NCI-H128 (cell line): ENCODE results near the gene IMMP2L.

Experiments
- DNase-seq: peaks from one replicate; lab custom pipeline; 2025; ENCODE audit not compliant: unreplicated experiment; lab: John Stamatoyannopoulos, UW

Gene IMMP2L

GRCh38 chr7:111229181-111229740 is 333.0 kb downstream of the IMMP2L start:
- DNase-seq = no peak

GRCh38 chr7:111228437-111228836 is 333.9 kb downstream of the IMMP2L start:
- DNase-seq = no peak

- no peak for DNase-seq
Measured at GRCh38 chr7:111226800-111227199, 335.5 kb downstream of the IMMP2L start.

GRCh38 chr7:111224354-111225231 is 337.7 kb downstream of the IMMP2L start:
- DNase-seq = no peak

- DNase-seq = no peak
Measured at GRCh38 chr7:111223802-111224253, 338.5 kb downstream of the IMMP2L start.

- no peak for DNase-seq
Measured at GRCh38 chr7:111215550-111215949, 346.7 kb downstream of the IMMP2L start.

GRCh38 chr7:111212857-111213523 is 349.3 kb downstream of the IMMP2L start:
- DNase-seq = no peak

GRCh38 chr7:111210996-111211395 is 351.3 kb downstream of the IMMP2L start:
- no peak for DNase-seq

- DNase-seq = no peak
Measured at GRCh38 chr7:111210043-111210442, 352.2 kb downstream of the IMMP2L start.

GRCh38 chr7:111205251-111205650 is 357.0 kb downstream of the IMMP2L start:
- no peak for DNase-seq

- no peak for DNase-seq
Measured at GRCh38 chr7:111202321-111202720, 360.0 kb downstream of the IMMP2L start.

GRCh38 chr7:111199643-111200042 is 362.6 kb downstream of the IMMP2L start:
- no peak for DNase-seq

GRCh38 chr7:111198255-111198654 is 364.0 kb downstream of the IMMP2L start:
- DNase-seq = no peak

- DNase-seq = no peak
Measured at GRCh38 chr7:111196655-111197054, 365.6 kb downstream of the IMMP2L start.

- DNase-seq = no peak
Measured at GRCh38 chr7:111192614-111193413, 369.5 kb downstream of the IMMP2L start.

- DNase-seq = no peak
Measured at GRCh38 chr7:111190804-111191203, 371.5 kb downstream of the IMMP2L start.

GRCh38 chr7:111184987-111185386 is 377.3 kb downstream of the IMMP2L start:
- no peak for DNase-seq

GRCh38 chr7:111183321-111183720 is 379.0 kb downstream of the IMMP2L start:
- DNase-seq = no peak

- DNase-seq = no peak
Measured at GRCh38 chr7:111180338-111180737, 382.0 kb downstream of the IMMP2L start.

- DNase-seq = no peak
Measured at GRCh38 chr7:111175908-111176441, 386.3 kb downstream of the IMMP2L start.

GRCh38 chr7:111174510-111174909 is 387.8 kb downstream of the IMMP2L start:
- DNase-seq = no peak
